ENCODE data around the gene G6PD.

DNA sequence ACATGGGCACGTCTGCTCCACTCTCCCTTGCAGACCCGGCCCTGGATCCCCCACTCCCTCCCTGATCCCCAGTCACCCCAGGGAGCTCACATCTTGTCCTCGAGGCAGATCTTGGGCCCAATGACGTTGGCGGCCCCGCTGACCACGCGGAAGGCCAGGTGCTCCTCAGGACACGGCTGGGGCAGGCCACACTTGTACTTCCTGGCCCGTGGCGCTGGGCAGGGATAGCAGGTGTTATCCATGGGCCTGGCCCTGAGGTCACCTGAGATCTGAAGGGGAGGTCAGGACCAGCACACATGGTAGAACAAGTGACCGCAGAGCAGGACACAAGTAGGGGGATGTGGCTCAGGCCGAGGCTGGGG lies 38.3 kb downstream of the G6PD start:
- no peak for TF ChIP-seq POLR2A (IDR thresholded peaks at IDR 0.05)
- TF ChIP-seq CTCF (IDR thresholded peaks at IDR 0.05), result no peak

All from upper lobe of left lung (tissue), 4 donors.